ENCODE measurements around the gene OR51D1.

OR51D1 gene

DNA sequence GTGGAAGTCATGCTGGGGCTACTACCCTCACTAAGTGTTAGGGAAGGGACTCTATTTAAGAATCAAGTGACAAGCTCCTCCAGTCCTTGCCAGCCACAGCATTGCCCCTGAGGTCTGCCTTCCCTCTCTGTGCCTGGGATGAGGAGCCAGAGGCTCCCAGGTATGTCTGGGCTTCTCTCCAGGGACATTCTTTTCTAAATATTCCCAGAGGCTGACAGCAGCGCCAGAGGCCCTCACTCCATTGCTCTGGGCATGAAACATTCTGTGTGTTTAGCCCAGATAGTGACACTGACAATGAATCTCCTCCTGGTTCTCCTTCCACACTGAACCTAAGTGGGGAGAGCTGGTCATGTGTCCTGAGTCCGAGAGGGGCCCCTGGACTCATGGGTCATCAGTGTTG, 8.7 kb downstream of the OR51D1 start:
- no peak for DNase-seq (ENCODE audit: low read depth in 2 of 2)

GRCh38 chr11:4647766-4648165, 10.5 kb downstream of the OR51D1 start:
- no peak for DNase-seq (ENCODE audit: low read depth in 2 of 2)

DNA sequence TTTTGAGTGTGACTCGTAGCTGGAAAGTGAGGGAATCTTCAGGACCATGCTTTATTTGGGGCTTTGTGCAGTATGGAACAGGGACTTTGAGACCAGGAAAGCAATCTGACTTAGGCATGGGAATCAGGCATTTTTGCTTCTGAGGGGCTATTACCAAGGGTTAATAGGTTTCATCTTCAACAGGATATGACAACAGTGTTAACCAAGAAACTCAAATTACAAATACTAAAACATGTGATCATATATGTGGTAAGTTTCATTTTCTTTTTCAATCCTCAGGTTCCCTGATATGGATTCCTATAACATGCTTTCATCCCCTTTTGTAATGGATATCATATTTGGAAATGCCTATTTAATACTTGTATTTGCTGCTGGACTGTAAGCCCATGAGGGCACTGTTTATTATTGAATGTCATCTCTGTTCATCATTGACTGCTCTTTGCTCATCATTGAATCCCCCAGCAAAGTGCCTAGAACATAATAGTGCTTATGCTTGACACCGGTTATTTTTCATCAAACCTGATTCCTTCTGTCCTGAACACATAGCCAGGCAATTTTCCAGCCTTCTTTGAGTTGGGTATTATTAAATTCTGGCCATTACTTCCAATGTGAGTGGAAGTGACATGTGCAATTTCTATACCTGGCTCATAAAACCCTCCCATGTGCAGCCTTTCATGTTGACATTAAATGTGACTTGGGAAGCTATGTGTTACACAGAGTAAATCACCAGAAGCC, 17.5 kb downstream of the OR51D1 start:
- DNase-seq (ENCODE audit: low read depth in 2 of 2), result no peak

GRCh38 chr11:4658629-4659445, 21.6 kb downstream of the OR51D1 start:
- no peak for DNase-seq (ENCODE audit: low read depth in 2 of 2)

- no peak for DNase-seq (ENCODE audit: low read depth in 2 of 2)
Measured at GRCh38 chr11:4662876-4663275, 25.6 kb downstream of the OR51D1 start.

DNA sequence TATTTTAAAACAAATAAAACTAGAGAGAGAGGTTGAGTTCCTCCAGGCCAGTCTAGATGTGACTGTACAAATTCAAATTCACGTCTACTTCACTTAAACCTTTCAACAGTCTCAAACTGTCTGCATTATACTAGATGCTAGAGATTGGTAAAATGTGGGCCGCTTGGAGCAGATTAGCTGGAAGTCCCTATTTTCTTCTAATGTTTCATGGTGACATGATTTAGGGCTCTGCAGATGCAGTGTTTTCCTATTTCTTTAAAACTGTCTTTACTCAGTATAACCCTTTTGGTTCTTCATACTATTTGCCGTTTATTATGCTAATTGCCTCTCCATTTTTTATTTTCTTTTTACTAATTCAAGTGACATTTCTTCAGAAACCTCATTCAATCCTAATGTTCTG, 26.9 kb downstream of the OR51D1 start:
- no peak for DNase-seq (ENCODE audit: low read depth in 2 of 2)

DNA sequence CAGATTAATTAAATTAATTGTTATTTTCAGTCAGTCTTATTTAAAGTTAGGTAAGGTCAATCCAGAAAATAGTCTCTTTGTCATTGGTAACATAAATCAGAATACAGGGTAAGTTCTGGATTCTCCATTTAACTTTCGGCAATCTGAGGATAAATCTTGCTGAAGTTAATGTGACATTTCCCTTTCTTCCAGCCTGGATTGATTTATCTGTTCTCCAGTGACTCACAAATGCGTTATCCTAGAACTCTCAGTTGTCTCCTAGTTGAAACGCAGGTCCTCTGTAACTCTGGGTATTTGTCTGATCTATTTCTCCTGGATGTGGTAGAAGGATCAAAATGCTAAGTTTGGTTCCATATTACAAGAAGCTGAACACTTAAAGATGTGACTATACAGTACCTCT, 27.5 kb downstream of the OR51D1 start:
- no peak for DNase-seq (ENCODE audit: low read depth in 2 of 2)

- DNase-seq (ENCODE audit: low read depth in 2 of 2), result no peak
Measured at GRCh38 chr11:4665424-4665823, 28.1 kb downstream of the OR51D1 start.

GRCh38 chr11:4671741-4672140, 34.5 kb downstream of the OR51D1 start:
- no peak for DNase-seq (ENCODE audit: low read depth in 2 of 2)

DNA sequence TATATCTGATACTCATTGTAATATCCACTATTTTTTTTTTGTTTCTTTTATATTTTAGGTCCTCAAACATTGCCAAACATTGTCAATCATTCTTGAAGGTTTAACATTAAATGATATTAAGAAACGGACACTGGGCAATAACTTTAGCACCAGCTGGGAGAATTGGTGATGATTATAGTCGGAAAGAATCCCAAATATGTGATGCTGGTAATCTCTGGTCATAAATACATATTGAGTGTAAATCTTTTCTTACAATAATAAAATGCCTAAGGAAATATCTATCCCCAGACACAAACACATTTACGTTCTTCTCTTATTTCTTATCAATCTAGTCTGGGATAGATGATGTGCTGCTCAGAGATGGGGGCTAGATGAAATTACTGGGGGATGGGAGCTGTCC, 35.2 kb downstream of the OR51D1 start:
- DNase-seq (ENCODE audit: low read depth in 2 of 2), result no peak

DNA sequence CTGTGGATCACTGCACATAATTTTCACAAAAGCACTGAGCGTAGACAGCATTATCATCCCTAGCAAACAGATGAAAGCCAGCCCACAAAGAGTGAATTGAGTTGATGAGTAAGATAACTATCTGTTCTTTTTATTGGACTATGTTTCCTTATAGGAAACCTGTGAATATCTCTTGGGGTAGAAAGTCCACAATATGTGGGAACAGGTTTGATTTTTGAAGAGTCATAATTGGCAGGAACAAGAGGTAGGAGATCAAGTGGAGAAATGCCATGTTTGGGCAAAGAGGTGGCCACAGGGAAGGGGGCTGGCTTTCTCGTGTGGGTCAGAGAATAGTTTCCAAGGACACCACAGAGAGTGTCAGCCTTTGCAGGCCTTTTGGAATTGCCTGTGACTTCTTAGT, 36.5 kb downstream of the OR51D1 start:
- DNase-seq (ENCODE audit: low read depth in 2 of 2), result no peak

DNA sequence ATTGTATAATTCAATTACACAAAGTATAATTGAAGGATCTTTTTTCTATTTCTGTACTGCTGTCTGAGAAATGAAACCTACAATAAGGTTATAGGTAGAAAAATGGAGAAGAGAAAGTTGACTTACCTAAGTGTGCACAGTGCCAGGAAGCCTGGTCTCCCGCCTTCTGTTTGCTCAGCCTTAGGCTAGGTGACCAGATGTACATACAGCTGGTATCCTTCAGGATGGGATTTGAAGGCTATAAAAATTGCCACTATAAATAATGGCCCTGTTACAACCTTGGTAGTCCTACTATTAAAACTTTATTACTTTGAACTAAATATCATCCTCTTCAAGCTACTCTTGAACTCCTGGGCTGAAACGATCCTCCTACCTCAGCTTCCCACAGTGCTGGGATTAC, 40.7 kb downstream of the OR51D1 start:
- DNase-seq (ENCODE audit: low read depth in 2 of 2), result no peak

DNA sequence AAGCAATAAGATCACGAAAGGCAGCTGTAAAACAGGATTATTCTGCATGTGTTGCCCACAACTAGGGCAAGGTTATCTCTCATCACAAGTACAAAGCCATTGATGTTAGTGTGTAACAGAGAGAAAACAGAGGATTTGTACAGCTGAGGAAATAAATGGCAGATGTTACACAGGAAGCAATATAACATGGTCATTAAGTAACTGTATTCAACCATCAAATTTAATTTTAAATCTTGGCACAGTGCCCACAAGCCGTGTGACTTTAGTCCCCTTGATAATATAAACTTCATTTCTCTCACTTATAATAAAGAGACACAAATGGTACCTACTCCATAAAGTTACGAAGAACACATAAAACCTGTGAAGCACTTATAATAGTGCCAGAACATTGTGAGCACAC, 43.1 kb downstream of the OR51D1 start:
- no peak for DNase-seq (ENCODE audit: low read depth in 2 of 2)

DNA sequence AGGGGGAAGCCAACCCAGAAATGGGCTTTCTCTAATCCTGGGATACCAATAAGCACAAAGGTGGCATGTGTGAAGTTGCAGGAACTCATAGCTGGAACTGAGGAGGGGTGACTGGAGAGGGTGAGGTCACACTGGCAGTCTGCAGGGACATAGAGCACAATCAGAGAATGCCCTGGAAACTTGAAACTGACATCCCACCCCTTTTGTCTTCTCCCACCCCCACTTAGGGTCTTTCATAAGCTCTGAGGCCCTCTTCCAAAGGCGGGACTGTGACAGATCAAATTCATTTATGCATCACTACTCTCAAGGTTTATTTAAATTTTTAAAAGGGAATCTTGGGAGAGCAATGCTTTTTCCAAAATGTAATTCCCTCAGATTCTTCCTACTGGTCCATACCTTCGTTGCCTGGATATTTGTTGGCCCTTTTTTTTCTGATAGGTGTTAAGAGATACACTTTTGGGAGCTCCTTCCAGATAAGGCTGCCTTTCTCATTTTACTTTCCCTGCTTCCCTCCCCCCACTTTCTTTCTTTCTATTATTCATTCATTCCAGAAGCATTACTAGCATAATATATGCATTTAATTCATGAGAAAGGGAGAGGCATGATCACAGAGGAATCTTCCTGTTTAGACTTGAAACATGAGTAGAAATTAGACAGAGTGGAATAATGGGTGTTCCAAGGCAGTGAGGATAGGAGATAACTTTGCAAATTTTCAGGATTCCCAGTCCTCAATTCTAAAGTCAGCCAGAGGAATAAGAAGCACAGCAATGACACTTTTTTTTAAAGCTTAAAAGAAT, 45.5 kb downstream of the OR51D1 start:
- DNase-seq (ENCODE audit: low read depth in 2 of 2), result no peak

DNA sequence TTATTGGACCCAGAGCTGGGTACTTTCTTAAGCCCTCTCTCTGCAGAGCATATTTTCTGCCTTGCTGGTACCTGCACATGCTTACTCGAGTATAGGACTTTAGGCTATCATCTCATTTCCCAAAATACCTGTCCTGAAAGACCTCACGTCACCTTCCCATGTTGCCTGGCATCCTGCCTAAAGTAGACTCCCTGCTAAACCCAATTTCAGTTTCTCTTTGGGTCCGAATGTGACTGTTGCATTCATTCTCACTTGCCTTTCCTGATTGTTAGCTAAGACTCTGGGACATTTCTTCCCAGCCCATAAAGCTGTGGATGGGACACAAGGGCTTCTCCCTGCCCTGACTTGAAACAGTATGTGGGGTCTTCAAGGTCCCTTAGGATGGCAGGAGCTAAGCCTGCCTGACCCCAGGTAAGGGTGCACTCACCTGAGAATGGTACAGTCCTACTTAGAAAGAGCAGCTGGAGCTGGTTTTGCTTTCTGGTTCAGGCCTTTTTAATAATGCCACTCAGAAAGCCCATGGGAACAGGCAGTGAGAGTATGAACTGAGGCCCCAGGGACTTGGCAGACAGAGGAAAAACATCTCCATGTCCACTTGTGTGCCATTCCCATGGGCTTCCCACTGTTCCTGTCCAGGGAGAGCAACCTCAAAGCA, 47.5 kb downstream of the OR51D1 start:
- DNase-seq (ENCODE audit: low read depth in 2 of 2), result no peak
